ENCODE results near the gene GPX4.

Gene GPX4

GRCh38 chr19:1135454-1135853 lies 31.7 kb downstream of the GPX4 start:
- no peak for DNase-seq

- peak; percentile 65 for DNase-seq
These were observed 32.4 kb downstream of the GPX4 start for GRCh38 chr19:1136201-1136600.

GRCh38 chr19:1136621-1137317 lies 33.0 kb downstream of the GPX4 start:
- DNase-seq, result peak; percentile 48

GRCh38 chr19:1138121-1138520 lies 34.3 kb downstream of the GPX4 start:
- no peak for DNase-seq

GRCh38 chr19:1139126-1139525 lies 35.3 kb downstream of the GPX4 start:
- no peak for DNase-seq

GRCh38 chr19:1140272-1141027 lies 36.7 kb downstream of the GPX4 start:
- DNase-seq, result no peak

GRCh38 chr19:1141944-1142343 lies 38.1 kb downstream of the GPX4 start:
- no peak for DNase-seq

GRCh38 chr19:1143828-1144399 lies 40.1 kb downstream of the GPX4 start:
- DNase-seq, result no peak

- DNase-seq, result no peak
These were observed 40.9 kb downstream of the GPX4 start for GRCh38 chr19:1144741-1145140.

- DNase-seq, result no peak
These were observed 42.0 kb downstream of the GPX4 start for GRCh38 chr19:1145635-1146411.

- no peak for DNase-seq
These were observed 42.6 kb downstream of the GPX4 start for GRCh38 chr19:1146412-1146699.

- no peak for DNase-seq
These were observed 43.3 kb downstream of the GPX4 start for GRCh38 chr19:1146858-1147780.

- no peak for DNase-seq
These were observed 44.2 kb downstream of the GPX4 start for GRCh38 chr19:1147934-1148549.

- DNase-seq, result no peak
These were observed 45.7 kb downstream of the GPX4 start for GRCh38 chr19:1149259-1150045.

- no peak for DNase-seq
These were observed 46.7 kb downstream of the GPX4 start for GRCh38 chr19:1150333-1151036.

- DNase-seq, result no peak
These were observed 47.4 kb downstream of the GPX4 start for GRCh38 chr19:1151037-1151724.

- DNase-seq, result no peak
These were observed 48.3 kb downstream of the GPX4 start for GRCh38 chr19:1151917-1152587.

- no peak for DNase-seq
These were observed 50.3 kb downstream of the GPX4 start for GRCh38 chr19:1153891-1154730.

Measured in NCI-H146 (cell line).